ENCODE results near the gene ELMO1.

DNA sequence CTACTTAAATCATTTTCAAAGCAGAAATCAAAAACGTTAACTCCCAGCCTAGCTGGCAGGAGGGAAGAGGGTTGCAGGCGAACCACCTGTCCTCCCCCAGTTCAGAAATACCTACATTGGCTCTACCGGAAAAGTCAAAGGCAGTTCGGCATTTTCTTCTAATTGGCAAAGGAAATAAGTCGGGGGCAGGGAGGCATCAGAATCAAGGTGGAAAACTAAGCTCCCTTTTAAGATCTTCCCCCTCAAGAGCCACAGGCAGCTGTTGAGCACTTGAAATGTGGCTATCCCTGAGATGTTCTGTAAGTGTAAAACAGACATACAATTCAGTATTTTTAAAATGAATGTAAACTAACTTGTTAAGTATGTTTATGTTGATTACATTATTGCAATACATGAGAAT lies 957 bp upstream of the ELMO1 start:
- TF ChIP-seq, protein P1, sequence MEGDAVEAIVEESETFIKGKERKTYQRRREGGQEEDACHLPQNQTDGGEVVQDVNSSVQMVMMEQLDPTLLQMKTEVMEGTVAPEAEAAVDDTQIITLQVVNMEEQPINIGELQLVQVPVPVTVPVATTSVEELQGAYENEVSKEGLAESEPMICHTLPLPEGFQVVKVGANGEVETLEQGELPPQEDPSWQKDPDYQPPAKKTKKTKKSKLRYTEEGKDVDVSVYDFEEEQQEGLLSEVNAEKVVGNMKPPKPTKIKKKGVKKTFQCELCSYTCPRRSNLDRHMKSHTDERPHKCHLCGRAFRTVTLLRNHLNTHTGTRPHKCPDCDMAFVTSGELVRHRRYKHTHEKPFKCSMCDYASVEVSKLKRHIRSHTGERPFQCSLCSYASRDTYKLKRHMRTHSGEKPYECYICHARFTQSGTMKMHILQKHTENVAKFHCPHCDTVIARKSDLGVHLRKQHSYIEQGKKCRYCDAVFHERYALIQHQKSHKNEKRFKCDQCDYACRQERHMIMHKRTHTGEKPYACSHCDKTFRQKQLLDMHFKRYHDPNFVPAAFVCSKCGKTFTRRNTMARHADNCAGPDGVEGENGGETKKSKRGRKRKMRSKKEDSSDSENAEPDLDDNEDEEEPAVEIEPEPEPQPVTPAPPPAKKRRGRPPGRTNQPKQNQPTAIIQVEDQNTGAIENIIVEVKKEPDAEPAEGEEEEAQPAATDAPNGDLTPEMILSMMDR (optimal IDR thresholded peaks at IDR 0.05 in 1 of 3, IDR thresholded peaks at IDR 0.05 in 1 of 3, conservative IDR thresholded peaks at IDR 0.05 in 1 of 3; ENCODE audit: extremely low read depth in 1 of 3, insufficient read depth in 2 of 3, low read length in 3 of 3): no peak
- TF ChIP-seq EZH2 (IDR thresholded peaks at IDR 0.05; ENCODE audit: low read length): no peak

Measured in keratinocyte (primary cell).